OCI-LY7 (cell line): ENCODE results near the gene ATP6V1B1.

Experiments used
- EZH2phosphoT487 ChIP-seq: fragments of 200-600 bp; sonication (generic); IDR thresholded peaks from 2 replicates; pipeline ENCODE4 v1.6.1; 2018; ENCODE audit warnings: low read depth, borderline replicate concordance, mild to moderate bottlenecking, mixed run types, antibody characterized with exemption, low read length, moderate library complexity, mixed read lengths
- TF ChIP-seq, protein P1 (sequence below): fragments of 200-600 bp; sonication (generic); conservative IDR thresholded peaks from 2 replicates; pipeline ENCODE4 v1.5.1; 2014; ENCODE audit warnings: mild to moderate bottlenecking, antibody characterized with exemption, low read length, moderate library complexity, mixed read lengths

GRCh38 chr2:70957798-70958197, 22.1 kb downstream of the ATP6V1B1 start:
- TF ChIP-seq, protein P1, sequence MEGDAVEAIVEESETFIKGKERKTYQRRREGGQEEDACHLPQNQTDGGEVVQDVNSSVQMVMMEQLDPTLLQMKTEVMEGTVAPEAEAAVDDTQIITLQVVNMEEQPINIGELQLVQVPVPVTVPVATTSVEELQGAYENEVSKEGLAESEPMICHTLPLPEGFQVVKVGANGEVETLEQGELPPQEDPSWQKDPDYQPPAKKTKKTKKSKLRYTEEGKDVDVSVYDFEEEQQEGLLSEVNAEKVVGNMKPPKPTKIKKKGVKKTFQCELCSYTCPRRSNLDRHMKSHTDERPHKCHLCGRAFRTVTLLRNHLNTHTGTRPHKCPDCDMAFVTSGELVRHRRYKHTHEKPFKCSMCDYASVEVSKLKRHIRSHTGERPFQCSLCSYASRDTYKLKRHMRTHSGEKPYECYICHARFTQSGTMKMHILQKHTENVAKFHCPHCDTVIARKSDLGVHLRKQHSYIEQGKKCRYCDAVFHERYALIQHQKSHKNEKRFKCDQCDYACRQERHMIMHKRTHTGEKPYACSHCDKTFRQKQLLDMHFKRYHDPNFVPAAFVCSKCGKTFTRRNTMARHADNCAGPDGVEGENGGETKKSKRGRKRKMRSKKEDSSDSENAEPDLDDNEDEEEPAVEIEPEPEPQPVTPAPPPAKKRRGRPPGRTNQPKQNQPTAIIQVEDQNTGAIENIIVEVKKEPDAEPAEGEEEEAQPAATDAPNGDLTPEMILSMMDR: no peak
- TF ChIP-seq EZH2phosphoT487: no peak
